HUES6 (cell line): ENCODE results near the gene DAB2IP.
A peak's percentile ranks its signal among the peaks of the same experiment; 100 is the strongest.

ENCODE experiments used
- H3K27ac ChIP-seq: 2 replicates; pipeline ENCODE4 v1.7.0; 2013; ENCODE audit warnings: low read depth, mild to moderate bottlenecking, low read length, inconsistent platforms
- H3K27me3 ChIP-seq: 2 replicates; pipeline ENCODE4 v1.6.1; 2013; ENCODE audit warnings: low read length; ENCODE audit not compliant: control insufficient read depth, insufficient read depth
- H3K36me3 ChIP-seq: 2 replicates; pipeline ENCODE4 v1.6.1; 2013; ENCODE audit warnings: low read length; ENCODE audit not compliant: control insufficient read depth, insufficient read depth
- H3K4me1 ChIP-seq: 2 replicates; pipeline ENCODE4 v1.6.1; 2013; ENCODE audit warnings: low read length; ENCODE audit not compliant: control insufficient read depth, insufficient read depth
- H3K4me3 ChIP-seq: 2 replicates; pipeline ENCODE4 v1.5.1; 2013; ENCODE audit warnings: low read depth, low read length
- H3K9ac ChIP-seq: one replicate; pipeline ENCODE4 v1.6.1; 2013; ENCODE audit warnings: mild to moderate bottlenecking, low read length
- H3K9me3 ChIP-seq: 2 replicates; pipeline ENCODE4 v1.6.1; 2013; ENCODE audit warnings: low read depth, low read length; ENCODE audit not compliant: control insufficient read depth, insufficient read depth

The DAB2IP gene

GRCh38 chr9:121693388-121693670, 41.9 kb downstream of the DAB2IP start:
- 0 out of 2 replicates have a peak, but pooled peaks cover 3% of the 10 kb centered on the region for H3K36me3 ChIP-seq
- no peak overlapping the region for H3K27ac ChIP-seq
- H3K4me1 ChIP-seq, result peaks cover 38% of the 10 kb centered on the region
- H3K27me3 ChIP-seq, result peaks cover 32% of the 10 kb centered on the region
- H3K4me3 ChIP-seq, result no peak overlapping the region
- no peaks in the 10 kb centered on the region for H3K9me3 ChIP-seq
- H3K9ac ChIP-seq, result no peak overlapping the region

GRCh38 chr9:121694001-121694400, 42.6 kb downstream of the DAB2IP start:
- no peak overlapping the region for H3K4me3 ChIP-seq
- H3K9ac ChIP-seq, result no peak overlapping the region
- H3K9me3 ChIP-seq, result no peaks in the 10 kb centered on the region
- H3K27me3 ChIP-seq, result peaks cover 35% of the 10 kb centered on the region
- no peaks in the 10 kb centered on the region for H3K36me3 ChIP-seq
- H3K27ac ChIP-seq, result no peak overlapping the region
- H3K4me1 ChIP-seq, result peaks cover 41% of the 10 kb centered on the region

- H3K9ac ChIP-seq, result no peak overlapping the region
- peaks cover 39% of the 10 kb centered on the region for H3K4me1 ChIP-seq
- H3K27ac ChIP-seq, result no peak overlapping the region
- H3K4me3 ChIP-seq, result no peak overlapping the region
- H3K36me3 ChIP-seq, result no peaks in the 10 kb centered on the region
- peaks cover 36% of the 10 kb centered on the region for H3K27me3 ChIP-seq
- no peaks in the 10 kb centered on the region for H3K9me3 ChIP-seq
These were observed 43.2 kb downstream of the DAB2IP start for GRCh38 chr9:121694600-121694999.

GRCh38 chr9:121696930-121697329, 45.5 kb downstream of the DAB2IP start:
- Histone ChIP-seq H3K4me1 (peaks cover 28% of the 10 kb centered on the region), H3K4me3 (no peak overlapping the region), H3K27ac (no peak overlapping the region), H3K27me3 (peaks cover 44% of the 10 kb centered on the region), H3K36me3 (no peaks in the 10 kb centered on the region), H3K9me3 (no peaks in the 10 kb centered on the region), H3K9ac (no peak overlapping the region)

- Histone ChIP-seq H3K27me3 (peaks cover 37% of the 10 kb centered on the region), H3K9ac (peak overlapping the region; percentile 26), H3K36me3 (no peaks in the 10 kb centered on the region), H3K9me3 (no peaks in the 10 kb centered on the region), H3K4me3 (peak overlapping the region; percentile 66), H3K4me1 (peaks cover 17% of the 10 kb centered on the region; the same call in 1 of the 2 replicates), H3K27ac (no peak overlapping the region)
These were observed 47.5 kb downstream of the DAB2IP start for GRCh38 chr9:121698627-121699570.

- peaks cover 32% of the 10 kb centered on the region for H3K27me3 ChIP-seq
- no peaks in the 10 kb centered on the region for H3K36me3 ChIP-seq
- no peaks in the 10 kb centered on the region for H3K9me3 ChIP-seq
- no peak overlapping the region for H3K27ac ChIP-seq
- peaks cover 17% of the 10 kb centered on the region; the same call in 1 of the 2 replicates for H3K4me1 ChIP-seq
- peak overlapping the region; percentile 66 for H3K4me3 ChIP-seq
- H3K9ac ChIP-seq, result no peak overlapping the region
These were observed 48.2 kb downstream of the DAB2IP start for GRCh38 chr9:121699571-121700164.

- Histone ChIP-seq H3K27ac (no peak overlapping the region), H3K4me1 (peaks cover 17% of the 10 kb centered on the region; the same call in 1 of the 2 replicates), H3K9ac (no peak overlapping the region)
These were observed 48.9 kb downstream of the DAB2IP start for GRCh38 chr9:121700165-121700831.

GRCh38 chr9:121700832-121701419, 49.5 kb downstream of the DAB2IP start:
- Histone ChIP-seq H3K9ac (no peak overlapping the region), H3K27ac (no peak overlapping the region), H3K4me3 (no peak overlapping the region), H3K9me3 (no peaks in the 10 kb centered on the region), H3K36me3 (no peaks in the 10 kb centered on the region), H3K4me1 (peaks cover 18% of the 10 kb centered on the region; the same call in 1 of the 2 replicates), H3K27me3 (peaks cover 32% of the 10 kb centered on the region)

More at GRCh38 chr9:121700165-121700831, 48.9 kb downstream of the DAB2IP start:
- Histone ChIP-seq H3K36me3 (no peaks in the 10 kb centered on the region), H3K9me3 (no peaks in the 10 kb centered on the region), H3K27me3 (peaks cover 32% of the 10 kb centered on the region), H3K4me3 (peak overlapping the region; percentile 66)

GRCh38 chr9:121701736-121702261, 50.4 kb downstream of the DAB2IP start:
- no peaks in the 10 kb centered on the region for H3K9me3 ChIP-seq
- no peak overlapping the region for H3K9ac ChIP-seq
- H3K4me1 ChIP-seq, result peaks cover 27% of the 10 kb centered on the region
- no peaks in the 10 kb centered on the region for H3K36me3 ChIP-seq
- H3K4me3 ChIP-seq, result no peak overlapping the region
- H3K27me3 ChIP-seq, result peaks cover 26% of the 10 kb centered on the region
- H3K27ac ChIP-seq, result no peak overlapping the region

GRCh38 chr9:121703014-121703734, 51.7 kb downstream of the DAB2IP start:
- peaks cover 13% of the 10 kb centered on the region for H3K27me3 ChIP-seq
- H3K4me3 ChIP-seq, result no peak overlapping the region
- H3K9me3 ChIP-seq, result no peaks in the 10 kb centered on the region
- no peak overlapping the region for H3K27ac ChIP-seq
- H3K36me3 ChIP-seq, result no peaks in the 10 kb centered on the region
- H3K9ac ChIP-seq, result no peak overlapping the region
- H3K4me1 ChIP-seq, result peaks cover 27% of the 10 kb centered on the region
